Prostate gland (tissue), 2 donors: ENCODE measurements around the gene PSAT1. TPM values are rescaled to one million over a fixed set of nuclear protein-coding genes. Genes with fewer than 3 reads are reported as not detected.

Source experiments
- DNase-seq: peaks from one replicate; pipeline ENCODE4 v3.0.0-alpha.2; 2019; ENCODE audit warnings: low spot score
- H3K27ac ChIP-seq, 2 donors: fragments of 200-600 bp; sonication (generic); 2 replicates each; pipeline ENCODE4 v1.5.1; 2017 to 2019
- H3K27me3 ChIP-seq: fragments of 200-600 bp; sonication (generic); replicated peaks from 2 replicates; pipeline ENCODE4 v1.5.1; 2019; ENCODE audit not compliant: insufficient read depth
- H3K36me3 ChIP-seq, 2 donors: fragments of 200-600 bp; sonication (generic); 1 replicate in 1 of 2; 2 replicates in 1 of 2; pipeline versions ENCODE4 v1.5.1 to v1.8.1; 2017 to 2019
- H3K4me1 ChIP-seq: fragments of 200-600 bp; sonication (generic); replicated peaks from 2 replicates; pipeline ENCODE4 v1.5.1; 2019
- H3K4me3 ChIP-seq, 2 donors: fragments of 200-600 bp; sonication (generic); 2 replicates each; pipeline ENCODE4 v1.5.1; 2017 to 2019
- H3K9me3 ChIP-seq: fragments of 200-600 bp; sonication (generic); 2 replicates; pipeline ENCODE4 v1.5.1; 2017
- CTCF ChIP-seq, 4 experiments: fragments of 200-600 bp in 2 of 4; fragments of 450-650 bp in 2 of 4; sonication (generic) in 2 of 4; IDR thresholded peaks; 1 replicate in 3 of 4; 2 replicates in 1 of 4; pipeline ENCODE4 v1.5.1; 2016 to 2019; ENCODE audit warnings: antibody characterized with exemption in 4 of 4, mild to moderate bottlenecking in 2 of 4, moderate library complexity in 2 of 4
- POLR2A ChIP-seq: fragments of 450-650 bp; IDR thresholded peaks from one replicate; pipeline ENCODE4 v1.6.1; 2016; ENCODE audit warnings: antibody characterized with exemption, mild to moderate bottlenecking
- POLR2AphosphoS5 ChIP-seq: sonication (generic); formaldehyde crosslinking; IDR thresholded peaks from one replicate; pipeline ENCODE4 v1.6.1; 2017; ENCODE audit warnings: antibody characterized with exemption
- WGBS: methylation state at CpG from one replicate; pipeline ENCODE4 v1.1.5; 2018; 5-methylcytosine and 5-hydroxymethylcytosine counted together
- intact Hi-C: fragments of 100-400 bp; cut with DNase I; formaldehyde crosslinking; loops from one replicate; pipeline ENCODE4 v1.14.2; 2022
- total RNA-seq, 2 donors: library from RNA; depleted of rRNA; stranded (reverse); fragments of >200 nt; gene quantifications; one replicate each; pipeline ENCODE4 v1.1.0, GENCODE V29; 2016

Gene PSAT1
- total RNA-seq, 2 donors from 2014 or later = 30.4 to 45.8 TPM

- no peak overlapping the region for H3K27ac ChIP-seq
- 47% methylated on average over 8 of the region's 8 CpGs for WGBS
- H3K36me3 ChIP-seq = no peaks in the 10 kb centered on the region
- no peaks in the 10 kb centered on the region for H3K27me3 ChIP-seq
- no peak overlapping the region for H3K4me3 ChIP-seq
- no peaks in the 10 kb centered on the region for H3K9me3 ChIP-seq
- H3K4me1 ChIP-seq = no peaks in the 10 kb centered on the region
- TF ChIP-seq POLR2AphosphoS5 = no peak
- TF ChIP-seq CTCF (IDR thresholded peaks at IDR 0.05) = no peak
- TF ChIP-seq POLR2A = no peak
- no peak for DNase-seq
- intact Hi-C loops = no loop called here
These were observed 18.3 kb downstream of the PSAT1 start for GRCh38 chr9:78314953-78315870.

- DNase-seq = no peak
- no peaks in the 10 kb centered on the region for H3K27me3 ChIP-seq
- TF ChIP-seq CTCF (IDR thresholded peaks at IDR 0.05) = no peak
- TF ChIP-seq POLR2AphosphoS5 = no peak
- TF ChIP-seq POLR2A = no peak
- intact Hi-C loops = no loop called here
- no peaks in the 10 kb centered on the region for H3K9me3 ChIP-seq
- H3K4me3 ChIP-seq = no peak overlapping the region
- H3K36me3 ChIP-seq = no peaks in the 10 kb centered on the region
- WGBS = 91% methylated on average over 11 of the region's 11 CpGs
- no peaks in the 10 kb centered on the region for H3K4me1 ChIP-seq
- no peak overlapping the region for H3K27ac ChIP-seq
These were observed 19.4 kb downstream of the PSAT1 start for GRCh38 chr9:78316166-78316892.

- WGBS = 83% methylated on average over 6 of the region's 6 CpGs
- no peak for TF ChIP-seq CTCF (IDR thresholded peaks at IDR 0.05)
- no peak for TF ChIP-seq POLR2A
- no peak for TF ChIP-seq POLR2AphosphoS5
- Histone ChIP-seq H3K27ac (no peak overlapping the region), H3K4me1 (no peaks in the 10 kb centered on the region), H3K36me3 (no peaks in the 10 kb centered on the region), H3K27me3 (no peaks in the 10 kb centered on the region), H3K4me3 (no peak overlapping the region), H3K9me3 (no peaks in the 10 kb centered on the region)
- DNase-seq = no peak
- intact Hi-C loops = no loop called here
These were observed 22.5 kb downstream of the PSAT1 start for GRCh38 chr9:78319197-78320029.

- Histone ChIP-seq H3K9me3 (no peaks in the 10 kb centered on the region), H3K4me3 (no peak overlapping the region), H3K36me3 (no peaks in the 10 kb centered on the region), H3K27ac (no peak overlapping the region), H3K27me3 (no peaks in the 10 kb centered on the region), H3K4me1 (no peaks in the 10 kb centered on the region)
- intact Hi-C loops = no loop called here
- no peak for DNase-seq
- 90% methylated on average over 4 of the region's 4 CpGs for WGBS
- TF ChIP-seq POLR2AphosphoS5 = no peak
- no peak for TF ChIP-seq CTCF (IDR thresholded peaks at IDR 0.05)
- TF ChIP-seq POLR2A = no peak
These were observed 23.2 kb downstream of the PSAT1 start for GRCh38 chr9:78320030-78320693.
